GM18505 (cell line): ENCODE data around the gene PTGIS.
"Not testable (repeated sequence)": the region's sequence is repeated elsewhere in the genome, so short reads cannot be mapped to it uniquely, and the experiment has no call there.

Experiments
- ATAC-seq: cut with Tn5 transposase; IDR thresholded peaks from one replicate; pipeline ENCODE4 v1.9.1; 2021; ENCODE audit not compliant: unreplicated experiment
- POLR2A ChIP-seq: IDR thresholded peaks from 4 replicates; pipeline ENCODE4 v1.6.1; 2011; ENCODE audit warnings: borderline replicate concordance; ENCODE audit not compliant: insufficient read depth, insufficient read length; ENCODE audit errors: extremely low read depth

PTGIS gene

DNA sequence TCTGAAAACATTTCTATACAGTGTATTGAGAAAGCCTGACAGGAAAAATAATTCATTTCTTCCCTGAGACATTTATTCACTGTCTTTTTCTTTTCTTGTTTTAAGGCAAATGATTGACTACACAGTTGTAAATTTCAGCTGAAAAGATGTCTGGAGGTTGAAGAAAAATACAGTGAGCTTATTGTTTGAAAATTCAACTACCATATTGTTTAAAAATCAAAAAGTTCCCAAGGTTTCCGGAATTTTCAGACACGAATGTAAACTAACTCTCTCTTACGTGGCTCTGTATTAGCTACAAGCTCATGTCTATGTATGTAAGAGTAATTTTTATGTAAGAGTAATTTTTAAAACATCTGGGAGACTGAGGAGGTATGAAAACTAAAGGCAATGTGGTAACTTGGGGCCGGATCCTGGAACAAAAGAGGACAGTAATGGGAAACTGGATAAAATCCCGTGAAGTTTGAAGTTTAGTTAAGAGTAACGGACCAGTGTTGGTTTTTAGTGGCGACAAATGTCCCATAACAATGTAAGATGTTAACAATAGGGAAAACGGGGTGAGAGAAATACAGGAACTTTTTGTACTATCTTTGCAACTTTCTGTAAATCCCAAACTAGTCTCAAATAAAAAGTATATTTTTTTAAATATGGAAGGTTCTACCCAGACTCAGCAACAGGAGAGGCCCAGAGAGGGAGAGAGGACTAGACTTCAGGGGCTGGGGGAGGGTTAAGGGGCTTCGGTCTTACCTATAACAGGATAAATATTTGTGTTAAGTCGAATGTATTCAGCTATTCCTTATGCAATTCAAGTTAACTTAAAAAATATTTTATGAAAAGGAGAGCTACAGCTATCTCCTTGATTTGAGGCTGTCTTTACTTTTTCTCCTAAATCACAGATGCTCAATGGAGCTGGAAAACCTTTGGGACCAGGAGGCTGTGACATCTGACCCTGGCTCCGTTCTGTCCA, 1.3 kb downstream of the PTGIS start:
- no peak for TF ChIP-seq POLR2A
- ATAC-seq, result no peak

DNA sequence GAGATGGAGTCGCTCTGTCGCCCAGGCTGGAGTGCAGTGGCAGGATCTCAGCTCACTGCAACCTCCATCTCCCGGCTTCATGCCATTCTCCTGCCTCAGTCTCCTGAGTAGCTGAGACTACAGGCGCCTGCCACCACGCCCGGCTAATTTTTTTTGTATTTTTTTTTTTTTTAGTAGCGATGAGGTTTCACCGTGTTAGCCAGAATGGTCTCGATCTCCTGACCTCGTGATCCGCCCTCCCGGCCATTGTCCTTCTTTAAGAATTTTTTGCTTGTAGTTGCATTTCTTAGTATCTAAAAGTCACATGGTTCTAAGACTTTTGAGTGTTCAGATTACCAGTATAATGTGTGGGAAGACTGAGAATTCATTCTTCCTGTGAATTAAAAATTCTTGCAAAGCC, 2.9 kb downstream of the PTGIS start:
- ATAC-seq, result not testable (repeated sequence)

DNA sequence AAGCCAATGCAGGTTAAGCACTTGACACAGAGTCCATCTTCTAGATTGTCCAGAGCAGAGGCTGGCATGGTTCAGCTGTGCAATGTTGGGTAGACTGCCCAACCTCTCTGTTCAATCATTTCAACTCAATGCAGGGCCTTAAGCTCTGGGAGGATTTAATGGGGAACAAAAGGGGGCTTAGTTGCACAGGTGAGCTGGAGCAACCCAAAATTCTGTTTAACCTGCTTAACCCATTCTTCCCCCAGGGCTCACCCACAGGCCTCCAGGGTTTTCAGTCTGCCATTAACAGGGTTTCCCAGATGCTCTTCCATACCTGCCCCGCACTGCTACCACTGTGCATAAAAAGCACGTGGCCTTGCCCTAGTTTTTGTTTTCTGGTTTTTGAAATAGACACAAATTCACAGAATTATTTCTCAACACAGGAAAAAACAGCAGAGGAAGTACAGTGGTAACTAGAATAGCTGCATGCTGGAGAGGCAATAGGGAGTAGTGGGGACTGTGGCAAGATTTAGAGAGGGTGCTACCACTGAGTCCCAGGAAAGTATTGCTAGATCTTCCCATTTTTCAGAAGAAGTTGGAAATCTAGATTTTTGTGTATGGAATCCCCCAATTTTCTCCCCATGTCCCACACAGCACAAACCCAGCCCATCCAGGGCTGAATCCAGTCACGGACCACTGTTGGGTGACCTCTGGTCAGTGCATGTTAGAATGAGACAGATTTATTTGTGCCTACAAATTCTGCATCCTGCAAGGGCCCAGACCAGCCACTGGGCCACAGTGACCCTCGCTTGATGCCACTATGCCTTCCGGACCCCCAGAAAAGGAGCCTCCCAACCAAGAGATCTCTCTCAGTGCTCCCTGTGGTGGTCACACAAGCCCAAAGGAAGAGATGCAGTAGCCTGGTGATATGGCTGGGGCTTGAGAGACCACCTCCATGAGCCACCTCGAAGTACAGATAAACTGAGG, 4.6 kb downstream of the PTGIS start:
- no peak for TF ChIP-seq POLR2A
- no peak for ATAC-seq

DNA sequence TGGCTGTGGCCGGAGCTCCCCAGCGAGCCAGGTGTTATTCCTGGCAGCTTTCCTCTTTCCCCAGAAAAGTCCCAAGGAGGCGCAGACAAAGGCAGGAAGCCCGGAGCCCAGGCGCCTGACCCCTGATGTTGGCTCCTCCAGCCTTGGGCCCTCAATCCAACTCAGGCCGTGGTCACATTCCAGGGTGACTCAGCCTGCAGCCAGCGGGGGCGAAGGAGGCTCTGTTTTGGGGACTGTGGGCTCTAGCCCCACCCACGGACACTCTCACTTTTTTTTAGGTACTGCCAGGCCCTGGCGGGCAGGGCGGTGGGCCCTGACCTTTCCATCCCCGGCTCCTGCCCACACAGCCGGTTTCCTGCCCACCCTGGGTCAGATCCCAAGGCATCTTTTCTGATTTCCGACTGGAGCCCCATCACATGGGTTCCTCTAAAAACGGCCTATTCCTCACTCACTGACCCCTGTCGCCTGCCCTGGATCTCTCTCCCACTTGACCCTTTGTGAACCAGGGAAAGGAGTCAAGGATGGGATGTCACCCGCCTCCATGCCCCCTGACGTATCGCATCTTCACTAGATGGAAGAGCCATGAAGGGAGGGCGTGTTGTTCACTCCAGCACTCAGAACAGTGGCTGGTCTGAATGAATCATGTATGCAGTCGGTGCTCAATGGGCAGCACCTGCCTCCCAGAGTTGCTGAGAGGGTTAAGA, 5.5 kb downstream of the PTGIS start:
- TF ChIP-seq POLR2A, result no peak
- ATAC-seq, result no peak

DNA sequence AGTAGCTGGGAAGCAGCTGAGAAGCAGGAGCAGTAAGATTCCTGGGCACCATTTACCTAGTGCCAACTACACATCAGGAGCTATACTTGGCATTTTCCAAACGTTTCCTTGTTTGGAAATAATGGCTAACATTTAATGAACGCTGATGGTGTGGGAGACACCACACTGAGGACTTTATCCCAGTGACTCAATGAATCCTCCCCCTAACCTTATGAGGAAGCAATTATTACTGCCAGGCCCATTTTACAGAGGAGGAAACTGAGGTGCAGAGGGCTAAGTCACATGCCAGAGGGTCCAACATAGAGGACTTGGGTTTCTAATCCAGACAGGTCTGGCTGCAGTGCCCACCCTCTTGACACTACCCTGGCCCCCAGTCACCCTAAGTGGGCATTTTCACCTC, 6.1 kb downstream of the PTGIS start:
- no peak for ATAC-seq
- no peak for TF ChIP-seq POLR2A

DNA sequence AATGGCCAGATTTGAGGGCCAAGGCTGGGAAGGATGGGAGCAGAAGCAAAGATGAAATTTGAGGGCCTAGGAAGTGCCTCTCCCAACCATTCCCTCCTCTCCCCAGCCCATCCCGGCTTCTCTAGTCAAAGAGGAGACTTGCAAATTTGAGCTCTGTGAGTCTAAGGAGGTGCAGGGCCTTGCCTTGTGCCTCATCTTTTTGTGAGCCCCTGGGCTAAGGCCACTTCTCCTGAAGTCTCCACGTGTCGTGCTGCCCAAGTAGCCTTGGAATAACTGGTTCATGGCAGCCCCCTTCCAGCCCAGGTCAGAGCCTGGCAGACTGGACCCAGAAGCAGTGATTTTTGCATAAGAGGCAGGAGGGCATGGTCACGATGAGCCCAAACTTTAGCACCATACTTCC, 6.7 kb downstream of the PTGIS start:
- no peak for TF ChIP-seq POLR2A
- no peak for ATAC-seq

DNA sequence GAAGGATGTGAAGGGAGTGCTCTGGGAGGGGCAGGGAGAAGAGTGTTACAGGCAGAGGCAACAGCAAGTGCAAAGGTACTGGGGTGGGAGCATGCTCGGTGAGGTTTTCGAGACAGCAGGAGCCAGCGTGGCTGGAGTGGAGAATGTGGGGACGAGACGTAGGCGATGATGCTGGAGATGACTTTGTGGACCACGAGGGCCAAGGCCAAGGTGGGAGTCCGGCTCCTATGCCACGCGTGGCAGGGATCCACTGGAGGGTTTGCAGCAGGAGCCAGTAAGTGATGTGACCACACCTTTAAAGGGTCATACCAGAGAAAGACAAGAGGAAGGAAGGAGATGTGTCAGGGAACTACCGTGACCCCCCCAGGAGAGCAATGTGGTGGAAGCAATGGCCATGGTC, 7.3 kb downstream of the PTGIS start:
- ATAC-seq, result no peak
- no peak for TF ChIP-seq POLR2A

DNA sequence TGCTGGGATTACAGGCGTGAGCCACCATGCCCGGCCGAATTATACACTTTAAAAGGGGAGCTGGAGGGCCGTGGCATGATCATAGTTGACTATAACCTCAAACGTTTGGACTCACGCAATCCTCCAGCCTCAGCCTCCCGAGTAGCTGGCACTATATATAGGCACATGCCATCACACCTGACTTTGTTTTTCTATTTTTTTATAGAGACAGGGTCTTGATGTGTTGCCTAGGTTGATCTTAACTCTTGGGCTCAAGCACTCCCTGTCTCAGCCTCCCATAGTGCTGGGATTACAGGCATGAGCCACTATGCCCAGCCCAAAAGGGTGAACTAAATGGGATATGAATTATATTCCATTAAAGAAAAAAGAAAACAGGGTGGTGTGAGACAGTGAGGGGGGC, 7.8 kb downstream of the PTGIS start:
- ATAC-seq, result no peak
- no peak for TF ChIP-seq POLR2A

DNA sequence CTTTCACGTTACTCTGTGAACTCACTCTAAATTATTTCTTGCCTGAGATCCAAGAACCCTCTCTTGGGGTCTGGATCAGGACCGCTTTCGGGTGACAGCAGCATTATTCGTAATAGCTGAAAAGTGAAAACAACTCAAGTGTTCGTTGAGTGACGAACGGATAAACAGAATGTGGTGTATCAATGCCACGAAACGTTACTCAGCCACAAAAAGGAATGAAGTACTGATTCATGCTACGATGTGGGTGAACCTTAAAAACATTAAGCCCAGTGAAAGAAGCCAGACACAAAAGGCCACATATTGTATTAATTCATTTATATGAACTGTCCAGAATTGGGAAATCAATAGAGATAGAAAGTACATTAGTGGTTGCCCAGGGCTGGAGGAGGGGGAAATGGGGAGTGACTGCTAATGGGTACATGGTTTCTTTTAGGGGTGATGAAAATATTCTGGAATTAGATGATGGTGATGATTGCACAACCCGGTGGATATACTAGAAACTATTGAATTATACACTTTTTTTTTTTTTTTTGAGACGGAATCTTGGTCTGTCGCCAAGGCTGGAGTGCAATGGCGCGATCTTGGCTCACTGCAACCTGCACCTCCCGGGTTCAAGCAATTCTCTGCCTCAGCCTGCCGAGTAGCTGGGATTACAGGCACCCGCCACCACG, 8.4 kb downstream of the PTGIS start:
- no peak for ATAC-seq
- TF ChIP-seq POLR2A, result no peak

DNA sequence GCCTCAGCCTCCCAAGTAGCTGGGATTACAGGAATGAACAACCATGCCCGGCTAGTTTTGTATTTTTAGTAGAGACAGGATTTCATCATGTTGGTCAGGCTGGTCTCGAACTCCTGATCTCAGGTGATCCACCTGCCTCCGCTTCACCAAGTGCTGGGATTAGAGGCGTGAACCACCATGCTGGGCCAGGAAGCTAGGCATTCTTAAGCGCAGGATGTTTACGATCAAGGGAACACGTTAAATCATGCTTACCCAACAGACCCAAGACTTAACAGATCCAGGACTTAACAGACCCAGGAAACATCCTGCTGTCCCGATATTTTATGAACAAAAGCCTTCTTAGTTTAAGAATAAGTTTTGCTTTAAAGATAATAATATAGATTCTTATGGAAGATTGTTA, 9.1 kb downstream of the PTGIS start:
- no peak for TF ChIP-seq POLR2A
- no peak for ATAC-seq

DNA sequence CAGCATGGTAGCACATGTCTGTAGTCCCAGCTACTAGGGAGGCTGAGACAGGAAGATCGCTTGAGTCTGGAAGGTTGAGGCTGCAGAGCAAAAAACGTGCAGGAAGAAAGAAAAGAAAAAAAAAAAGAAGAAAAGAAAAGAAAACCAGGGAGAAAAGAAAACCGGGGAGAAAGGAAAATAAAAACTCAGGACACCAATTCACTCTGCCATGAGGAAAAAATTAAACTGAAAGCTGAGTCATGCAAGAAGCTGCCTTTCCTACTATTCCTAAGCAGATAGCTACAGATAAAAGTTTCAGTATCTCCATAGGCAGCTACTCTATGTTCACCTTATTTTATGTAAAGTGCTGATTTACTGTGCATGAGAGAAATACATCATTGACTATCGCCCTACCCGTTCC, 10.5 kb downstream of the PTGIS start:
- TF ChIP-seq POLR2A, result no peak
- no peak for ATAC-seq

DNA sequence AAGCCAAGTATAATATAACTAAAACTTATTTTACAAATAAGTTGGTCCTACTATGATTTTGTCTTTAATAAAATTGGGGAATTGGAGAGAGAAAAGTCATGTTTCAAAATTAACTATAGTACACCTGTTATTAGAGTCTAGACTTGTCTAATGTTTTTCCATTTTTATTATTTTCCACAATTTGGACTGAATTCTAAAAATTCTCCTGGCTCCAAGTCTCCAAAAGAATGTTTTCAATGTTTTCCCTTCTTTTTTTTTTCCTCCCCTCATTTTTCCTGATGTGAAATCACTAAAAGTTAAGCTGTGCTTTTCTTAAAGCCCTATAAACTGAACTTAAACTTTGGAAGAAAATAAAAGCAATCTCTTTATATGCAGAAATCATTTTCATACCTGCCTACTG, 11.3 kb downstream of the PTGIS start:
- TF ChIP-seq POLR2A, result no peak
- no peak for ATAC-seq
